CD14-positive monocyte (primary cell): ENCODE measurements around the gene GSE1. TPM values are rescaled to one million over a fixed set of nuclear protein-coding genes. Genes with fewer than 3 reads are reported as not detected.

ENCODE experiments used
- DNase-seq, 3 donors: peaks; one replicate each; pipeline ENCODE4 v3.0.0-alpha.2; 2011 to 2022
- H2AFZ ChIP-seq: 2 replicates; pipeline ENCODE4 v1.6.0; 2012; ENCODE audit warnings: mild to moderate bottlenecking, low read depth, low read length, inconsistent platforms; ENCODE audit not compliant: insufficient read depth, poor library complexity, severe bottlenecking
- H3K27ac ChIP-seq, 2 donors: 1 replicate in 1 of 2; 2 replicates in 1 of 2; pipeline ENCODE4 v1.5.1; 2012 to 2013; ENCODE audit warnings: low read length in 2 of 2, control low read depth in 1 of 2, inconsistent platforms in 1 of 2, low read depth in 1 of 2, mild to moderate bottlenecking in 1 of 2
- H3K27me3 ChIP-seq, 2 donors: one replicate each; pipeline versions ENCODE4 v1.6.0 to v1.6.1; 2011 to 2013; ENCODE audit warnings: low read length in 2 of 2; ENCODE audit not compliant: control insufficient read depth in 2 of 2, insufficient read depth in 2 of 2
- H3K36me3 ChIP-seq, 2 donors: replicated peaks in 1 of 2; 1 replicate in 1 of 2; 2 replicates in 1 of 2; pipeline versions ENCODE4 v1.5.1 to v1.6.1; 2012 to 2013; ENCODE audit warnings: low read length in 2 of 2, control low read depth in 1 of 2, inconsistent platforms in 1 of 2, mild to moderate bottlenecking in 1 of 2; ENCODE audit not compliant: insufficient read depth in 2 of 2, control insufficient read depth in 1 of 2
- H3K4me1 ChIP-seq, 2 donors: 1 replicate in 1 of 2; 2 replicates in 1 of 2; pipeline versions ENCODE4 v1.5.1 to v1.6.1; 2012 to 2013; ENCODE audit warnings: low read length in 2 of 2, control low read depth in 1 of 2, inconsistent platforms in 1 of 2, mild to moderate bottlenecking in 1 of 2, moderate library complexity in 1 of 2; ENCODE audit not compliant: insufficient read depth in 2 of 2, control insufficient read depth in 1 of 2
- H3K4me2 ChIP-seq: replicated peaks from 2 replicates; pipeline ENCODE3; 2012; ENCODE audit warnings: low read length, moderate library complexity, mild to moderate bottlenecking; ENCODE audit not compliant: poor library complexity, severe bottlenecking; ENCODE audit errors: extremely low read depth
- H3K4me3 ChIP-seq, 3 experiments: fragments of 200-600 bp in 1 of 3; sonication (generic) in 1 of 3; replicated peaks in 1 of 3; 1 replicate in 2 of 3; 2 replicates in 1 of 3; pipeline ENCODE4 v1.5.1; 2011 to 2013; ENCODE audit warnings: low read length in 3 of 3, mild to moderate bottlenecking in 3 of 3, control low read depth in 2 of 3, low read depth in 2 of 3, inconsistent platforms in 1 of 3, moderate library complexity in 1 of 3
- H3K79me2 ChIP-seq: 2 replicates; pipeline ENCODE4 v1.6.0; 2012; ENCODE audit warnings: mild to moderate bottlenecking, control low read depth, inconsistent platforms, low read length, moderate library complexity; ENCODE audit not compliant: insufficient read depth
- H3K9ac ChIP-seq: 2 replicates; pipeline ENCODE4 v1.6.0; 2017; ENCODE audit warnings: low read length, mild to moderate bottlenecking; ENCODE audit not compliant: insufficient read depth, poor library complexity, severe bottlenecking
- H3K9me3 ChIP-seq, 2 donors: replicated peaks in 1 of 2; 1 replicate in 1 of 2; 2 replicates in 1 of 2; pipeline versions ENCODE4 v1.5.1 to v1.6.1; 2012 to 2013; ENCODE audit warnings: low read length in 2 of 2, control low read depth in 1 of 2; ENCODE audit not compliant: control insufficient read depth in 1 of 2, insufficient read depth in 1 of 2
- H4K20me1 ChIP-seq: 2 replicates; pipeline ENCODE4 v1.6.0; 2012; ENCODE audit warnings: mild to moderate bottlenecking, low read length, control low read depth, moderate library complexity; ENCODE audit not compliant: insufficient read depth
- H3K27ac Mint-ChIP-seq, 7 donors: one replicate each; pipeline ENCODE4 v1.8.0; 2020; ENCODE audit warnings: mild to moderate bottlenecking in 7 of 7, mixed read lengths in 7 of 7, moderate library complexity in 6 of 7, inconsistent platforms in 2 of 7
- H3K27me3 Mint-ChIP-seq, 3 donors: one replicate each; pipeline ENCODE4 v1.8.0; 2021 to 2022; ENCODE audit warnings: low read depth in 3 of 3, mild to moderate bottlenecking in 3 of 3, mixed read lengths in 3 of 3, moderate library complexity in 3 of 3, inconsistent platforms in 1 of 3
- H3K36me3 Mint-ChIP-seq, 2 donors: one replicate each; pipeline ENCODE4 v1.8.0; 2020; ENCODE audit warnings: mixed read lengths in 2 of 2, inconsistent platforms in 1 of 2, mild to moderate bottlenecking in 1 of 2
- H3K4me1 Mint-ChIP-seq: one replicate; pipeline ENCODE4 v1.8.0; 2020; ENCODE audit warnings: mild to moderate bottlenecking, mixed read lengths
- H3K4me3 Mint-ChIP-seq, 2 donors: one replicate each; pipeline ENCODE4 v1.8.0; 2020; ENCODE audit warnings: mild to moderate bottlenecking in 2 of 2, mixed read lengths in 2 of 2, moderate library complexity in 1 of 2
- H3K9me3 Mint-ChIP-seq, 7 donors: one replicate each; pipeline ENCODE4 v1.8.0; 2020 to 2022; ENCODE audit warnings: mixed read lengths in 7 of 7, mild to moderate bottlenecking in 6 of 7, moderate library complexity in 6 of 7, inconsistent platforms in 2 of 7
- WGBS: methylation state at CpG from one replicate; pipeline ENCODE4 v1.1.5; 2013; ENCODE audit warnings: missing lambda C conversion rate; ENCODE audit not compliant: insufficient coverage; 5-methylcytosine and 5-hydroxymethylcytosine counted together
- intact Hi-C, 2 donors: fragments of 100-400 bp; cut with micrococcal nuclease; formaldehyde crosslinking; loops; one replicate each; pipeline versions ENCODE4 v1.15.0 to v1.15.1; 2023
- polyA plus RNA-seq, 3 donors: library from polyadenylated mRNA; depleted of rRNA in 1 of 3; unstranded in 2 of 3; stranded (reverse) in 1 of 3; fragments of 300-500 nt in 2 of 3; fragments of >200 nt in 1 of 3; fragmentation: Illumina TruSeq in 2 of 3; gene quantifications; 1 replicate in 2 of 3; 2 replicates in 1 of 3; pipeline ENCODE4 v1.2.3, GENCODE V29; 2012 to 2021
- TF ChIP-seq, protein P1 (sequence below): fragments of 200-600 bp; IDR thresholded peaks from one replicate; pipeline ENCODE4 v1.8.0; 2022; ENCODE audit warnings: antibody characterized with exemption, mild to moderate bottlenecking

The GSE1 gene
- polyA plus RNA-seq, 3 donors, result 0.67 to 38.9 (median 0.86) TPM

GRCh38 chr16:85652431-85653221, 39.5 kb downstream of the GSE1 start:
- Histone ChIP-seq H3K79me2 (peaks cover 6% of the 10 kb centered on the region), H3K4me2 (no peak overlapping the region), H3K9ac (no peak overlapping the region), H3K27ac (no peak overlapping the region), H3K27me3 (no peaks in the 10 kb centered on the region), H4K20me1 (peaks cover 66% of the 10 kb centered on the region), H3K36me3 (peaks cover 69 to 73% of the 10 kb centered on the region in 2 donors), H3K4me1 (peaks cover 4 to 6% of the 10 kb centered on the region in 2 donors), H3K9me3 (no peaks in the 10 kb centered on the region), H2AFZ (no peak overlapping the region), H3K4me3 (no peak overlapping the region)
- Mint-ChIP-seq H3K27me3 (no peaks in the 10 kb centered on the region), H3K36me3 (peaks cover 45 to 73% of the 10 kb centered on the region in 2 donors), H3K4me1 (no peaks in the 10 kb centered on the region), H3K27ac (peak overlapping the region in 5 of 7 donors; percentile 26 to 77 (median 50)), H3K4me3 (no peak overlapping the region), H3K9me3 (no peaks in the 10 kb centered on the region)
- 86% methylated on average over 26 of the region's 35 CpGs for WGBS
- DNase-seq, result peak; percentile 25 to 38 (median 34)
- intact Hi-C loops, result no loop called here
- TF ChIP-seq, protein P1, sequence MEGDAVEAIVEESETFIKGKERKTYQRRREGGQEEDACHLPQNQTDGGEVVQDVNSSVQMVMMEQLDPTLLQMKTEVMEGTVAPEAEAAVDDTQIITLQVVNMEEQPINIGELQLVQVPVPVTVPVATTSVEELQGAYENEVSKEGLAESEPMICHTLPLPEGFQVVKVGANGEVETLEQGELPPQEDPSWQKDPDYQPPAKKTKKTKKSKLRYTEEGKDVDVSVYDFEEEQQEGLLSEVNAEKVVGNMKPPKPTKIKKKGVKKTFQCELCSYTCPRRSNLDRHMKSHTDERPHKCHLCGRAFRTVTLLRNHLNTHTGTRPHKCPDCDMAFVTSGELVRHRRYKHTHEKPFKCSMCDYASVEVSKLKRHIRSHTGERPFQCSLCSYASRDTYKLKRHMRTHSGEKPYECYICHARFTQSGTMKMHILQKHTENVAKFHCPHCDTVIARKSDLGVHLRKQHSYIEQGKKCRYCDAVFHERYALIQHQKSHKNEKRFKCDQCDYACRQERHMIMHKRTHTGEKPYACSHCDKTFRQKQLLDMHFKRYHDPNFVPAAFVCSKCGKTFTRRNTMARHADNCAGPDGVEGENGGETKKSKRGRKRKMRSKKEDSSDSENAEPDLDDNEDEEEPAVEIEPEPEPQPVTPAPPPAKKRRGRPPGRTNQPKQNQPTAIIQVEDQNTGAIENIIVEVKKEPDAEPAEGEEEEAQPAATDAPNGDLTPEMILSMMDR, result no peak

GRCh38 chr16:85653290-85653891, 40.3 kb downstream of the GSE1 start:
- no peaks in the 10 kb centered on the region for H3K4me1 Mint-ChIP-seq
- Histone ChIP-seq H3K9me3 (no peaks in the 10 kb centered on the region), H3K4me1 (peaks cover 4 to 6% of the 10 kb centered on the region in 2 donors), H3K4me3 (no peak overlapping the region), H3K4me2 (no peak overlapping the region), H3K27ac (peak overlapping the region in 1 of 2 donors; percentile 61), H3K9ac (no peak overlapping the region), H4K20me1 (peaks cover 58% of the 10 kb centered on the region), H3K27me3 (no peaks in the 10 kb centered on the region), H2AFZ (no peak overlapping the region), H3K79me2 (peaks cover 6% of the 10 kb centered on the region), H3K36me3 (peaks cover 71 to 75% of the 10 kb centered on the region in 2 donors)
- H3K9me3 Mint-ChIP-seq, result no peaks in the 10 kb centered on the region
- peaks cover 48 to 75% of the 10 kb centered on the region in 2 donors for H3K36me3 Mint-ChIP-seq
- TF ChIP-seq, protein P1, result no peak
- 93% methylated on average over 19 of the region's 21 CpGs for WGBS
- DNase-seq, result peak in 2 of 3 donors; percentile 41 to 42
- peak overlapping the region in 2 of 7 donors; percentile 43 to 50 for H3K27ac Mint-ChIP-seq
- H3K27me3 Mint-ChIP-seq, result no peaks in the 10 kb centered on the region
- intact Hi-C loops, result no loop called here
- no peak overlapping the region for H3K4me3 Mint-ChIP-seq
